OCI-LY1 (cell line): ENCODE data around the gene TAS1R3.

Experiments used
- H2AFZ ChIP-seq: fragments of 200-600 bp; sonication (generic), shearing (Covaris generic); 2 replicates; pipeline ENCODE4 v1.6.0; 2014; ENCODE audit warnings: antibody characterized with exemption, mild to moderate bottlenecking, low read length
- H3F3A ChIP-seq: fragments of 200-600 bp; sonication (generic), shearing (Covaris generic); 2 replicates; pipeline ENCODE4 v1.6.0; 2014; ENCODE audit warnings: mild to moderate bottlenecking, antibody characterized with exemption, low read length, moderate library complexity; ENCODE audit not compliant: insufficient read depth
- H3K27ac ChIP-seq: fragments of 200-600 bp; sonication (generic); 2 replicates; pipeline ENCODE4 v1.5.1; 2014; ENCODE audit warnings: low read length, mixed run types, mild to moderate bottlenecking, low read depth; ENCODE audit not compliant: poor library complexity, severe bottlenecking
- H3K27me3 ChIP-seq: fragments of 200-600 bp; sonication (generic); 2 replicates; pipeline ENCODE4 v1.6.0; 2014; ENCODE audit warnings: antibody characterized with exemption, mild to moderate bottlenecking, low read length, moderate library complexity; ENCODE audit not compliant: insufficient read depth
- H3K36me3 ChIP-seq: fragments of 200-600 bp; sonication (generic); 2 replicates; pipeline ENCODE4 v1.6.1; 2014; ENCODE audit warnings: mild to moderate bottlenecking, antibody characterized with exemption, low read length, moderate library complexity, mixed read lengths; ENCODE audit not compliant: insufficient read depth
- H3K4me1 ChIP-seq: fragments of 200-600 bp; sonication (generic); 2 replicates; pipeline ENCODE4 v1.5.1; 2014; ENCODE audit warnings: mild to moderate bottlenecking, low read length, moderate library complexity; ENCODE audit not compliant: insufficient read depth, severe bottlenecking
- H3K4me2 ChIP-seq: fragments of 200-600 bp; sonication (generic), shearing (Covaris generic); 2 replicates; pipeline ENCODE4 v1.6.1; 2014; ENCODE audit warnings: low read length
- H3K4me3 ChIP-seq: fragments of 200-600 bp; sonication (generic); 2 replicates; pipeline ENCODE4 v1.5.1; 2014; ENCODE audit warnings: low read length, low read depth, mild to moderate bottlenecking, mixed read lengths; ENCODE audit not compliant: poor library complexity, severe bottlenecking
- H3K79me2 ChIP-seq: fragments of 200-600 bp; shearing (Covaris generic); 2 replicates; pipeline ENCODE4 v1.6.1; 2016; ENCODE audit warnings: mixed run types, low read length, mixed read lengths; ENCODE audit not compliant: insufficient read depth
- H3K9ac ChIP-seq: fragments of 200-600 bp; sonication (generic), shearing (Covaris generic); 2 replicates; pipeline ENCODE4 v1.6.1; 2014; ENCODE audit warnings: mild to moderate bottlenecking, low read length, mixed read lengths
- H3K9me2 ChIP-seq: fragments of 200-600 bp; sonication (generic), shearing (Covaris generic); 2 replicates; pipeline ENCODE4 v1.6.1; 2014; ENCODE audit warnings: low read depth, mild to moderate bottlenecking, low read length, mixed read lengths
- H3K9me3 ChIP-seq: fragments of 200-600 bp; shearing (Covaris generic); 2 replicates; pipeline ENCODE4 v1.6.1; 2014; ENCODE audit warnings: low read length, mixed read lengths
- H4K20me1 ChIP-seq: fragments of 200-600 bp; sonication (generic), shearing (Covaris generic); 2 replicates; pipeline ENCODE4 v1.6.0; 2016; ENCODE audit warnings: mild to moderate bottlenecking, low read length; ENCODE audit not compliant: insufficient read depth
- EZH2 ChIP-seq: fragments of 200-600 bp; sonication (generic), shearing (Covaris generic); IDR thresholded peaks from 2 replicates; pipeline ENCODE4 v1.8.0; 2017; ENCODE audit warnings: borderline replicate concordance, mixed run types, mild to moderate bottlenecking, antibody characterized with exemption, low read length, moderate library complexity, mixed read lengths
- TF ChIP-seq, protein P1 (sequence below): fragments of 200-600 bp; sonication (generic), shearing (Covaris generic); IDR thresholded peaks from 2 replicates; pipeline ENCODE4 v1.5.1; 2017; ENCODE audit warnings: mild to moderate bottlenecking, antibody characterized with exemption, low read length, moderate library complexity, mixed read lengths

Gene TAS1R3

DNA sequence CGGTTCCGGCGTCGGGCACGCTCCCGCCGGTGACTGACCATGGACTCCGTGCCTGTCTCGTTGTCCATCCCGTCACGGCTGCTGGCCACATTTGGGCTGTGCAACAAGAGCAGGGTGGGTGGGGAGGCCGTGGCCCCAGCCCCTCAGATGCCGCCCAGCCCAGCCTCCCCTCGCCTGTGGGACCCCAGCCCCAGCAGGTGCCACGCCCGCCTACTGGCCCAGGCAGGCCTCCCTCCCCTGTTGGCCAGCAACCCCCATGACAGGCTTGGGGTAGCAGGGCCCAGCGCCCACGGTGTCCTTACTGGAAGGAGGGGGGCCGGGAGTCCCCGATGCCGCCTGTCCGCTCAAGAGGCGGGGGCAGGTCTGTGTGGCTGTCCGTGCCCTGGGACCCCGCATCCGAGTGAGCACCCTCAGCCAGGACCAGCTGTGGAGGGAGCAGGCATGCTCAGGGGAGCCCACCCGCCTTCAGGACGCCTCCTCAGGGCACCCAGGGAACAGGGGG, 11.0 kb downstream of the TAS1R3 start:
- H4K20me1 ChIP-seq: peaks cover 2% of the 10 kb centered on the region; the same call in 1 of the 2 replicates
- no peaks in the 10 kb centered on the region for H3F3A ChIP-seq
- H3K9me3 ChIP-seq: no peaks in the 10 kb centered on the region
- no peak overlapping the region for H3K9ac ChIP-seq
- no peaks in the 10 kb centered on the region for H3K79me2 ChIP-seq
- H2AFZ ChIP-seq: no peak overlapping the region
- H3K4me3 ChIP-seq: no peak overlapping the region
- TF ChIP-seq EZH2: no peak
- TF ChIP-seq, protein P1, sequence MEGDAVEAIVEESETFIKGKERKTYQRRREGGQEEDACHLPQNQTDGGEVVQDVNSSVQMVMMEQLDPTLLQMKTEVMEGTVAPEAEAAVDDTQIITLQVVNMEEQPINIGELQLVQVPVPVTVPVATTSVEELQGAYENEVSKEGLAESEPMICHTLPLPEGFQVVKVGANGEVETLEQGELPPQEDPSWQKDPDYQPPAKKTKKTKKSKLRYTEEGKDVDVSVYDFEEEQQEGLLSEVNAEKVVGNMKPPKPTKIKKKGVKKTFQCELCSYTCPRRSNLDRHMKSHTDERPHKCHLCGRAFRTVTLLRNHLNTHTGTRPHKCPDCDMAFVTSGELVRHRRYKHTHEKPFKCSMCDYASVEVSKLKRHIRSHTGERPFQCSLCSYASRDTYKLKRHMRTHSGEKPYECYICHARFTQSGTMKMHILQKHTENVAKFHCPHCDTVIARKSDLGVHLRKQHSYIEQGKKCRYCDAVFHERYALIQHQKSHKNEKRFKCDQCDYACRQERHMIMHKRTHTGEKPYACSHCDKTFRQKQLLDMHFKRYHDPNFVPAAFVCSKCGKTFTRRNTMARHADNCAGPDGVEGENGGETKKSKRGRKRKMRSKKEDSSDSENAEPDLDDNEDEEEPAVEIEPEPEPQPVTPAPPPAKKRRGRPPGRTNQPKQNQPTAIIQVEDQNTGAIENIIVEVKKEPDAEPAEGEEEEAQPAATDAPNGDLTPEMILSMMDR: no peak
- no peak overlapping the region for H3K4me2 ChIP-seq
- H3K9me2 ChIP-seq: no peaks in the 10 kb centered on the region
- H3K27me3 ChIP-seq: no peaks in the 10 kb centered on the region
- no peaks in the 10 kb centered on the region; the same call in 1 of the 2 replicates for H3K36me3 ChIP-seq
- H3K27ac ChIP-seq: no peak overlapping the region
- H3K4me1 ChIP-seq: no peaks in the 10 kb centered on the region

- Histone ChIP-seq H3K36me3 (no peaks in the 10 kb centered on the region; the same call in 1 of the 2 replicates), H3K9me3 (no peaks in the 10 kb centered on the region), H3F3A (no peaks in the 10 kb centered on the region), H3K27me3 (no peaks in the 10 kb centered on the region), H3K9me2 (no peaks in the 10 kb centered on the region), H3K4me3 (no peak overlapping the region), H3K4me2 (no peak overlapping the region), H4K20me1 (peaks cover 2% of the 10 kb centered on the region; the same call in 1 of the 2 replicates), H2AFZ (no peak overlapping the region), H3K4me1 (peaks cover 4% of the 10 kb centered on the region), H3K27ac (no peak overlapping the region), H3K79me2 (no peaks in the 10 kb centered on the region), H3K9ac (no peak overlapping the region)
- no peak for TF ChIP-seq EZH2
- TF ChIP-seq, protein P1: no peak
These were observed 11.6 kb downstream of the TAS1R3 start for GRCh38 chr1:1342584-1343115.

DNA sequence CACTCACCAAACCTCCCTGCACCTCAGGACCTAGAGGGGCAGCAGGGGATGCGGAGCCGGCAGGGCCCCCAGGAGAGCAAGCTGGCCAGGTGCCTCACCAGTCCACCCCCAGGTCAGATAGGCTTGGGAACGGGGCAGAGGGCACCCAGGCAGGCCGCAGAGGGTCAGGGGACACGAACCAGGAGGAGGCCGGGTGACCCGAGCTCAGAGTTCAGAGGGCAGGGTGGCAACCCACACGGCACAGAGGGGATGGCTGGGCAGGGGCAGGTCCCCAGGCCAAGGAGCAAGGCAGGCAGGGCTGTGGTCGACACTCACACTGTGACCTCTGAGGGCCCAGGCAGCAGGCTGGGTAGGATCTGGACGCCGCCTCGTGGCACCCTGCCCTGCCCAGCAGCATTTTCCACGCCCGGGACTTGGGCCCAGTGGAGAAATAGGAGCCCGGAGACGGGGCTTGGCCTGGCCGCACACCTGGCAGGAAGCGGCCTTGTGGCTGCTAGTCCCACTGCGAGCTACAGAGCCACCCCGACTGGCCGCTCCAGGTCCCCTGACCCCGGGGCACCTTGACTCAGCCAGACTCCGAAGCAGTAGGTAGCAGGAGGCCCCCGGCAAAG, 12.8 kb downstream of the TAS1R3 start:
- peaks cover 14% of the 10 kb centered on the region for H3K4me1 ChIP-seq
- no peak overlapping the region for H3K27ac ChIP-seq
- TF ChIP-seq, protein P1: no peak
- TF ChIP-seq EZH2: no peak
- H3F3A ChIP-seq: no peaks in the 10 kb centered on the region
- no peak overlapping the region for H2AFZ ChIP-seq
- H4K20me1 ChIP-seq: peaks cover 2% of the 10 kb centered on the region; the same call in 1 of the 2 replicates
- no peaks in the 10 kb centered on the region; the same call in 1 of the 2 replicates for H3K27me3 ChIP-seq
- no peak overlapping the region for H3K4me3 ChIP-seq
- H3K79me2 ChIP-seq: no peaks in the 10 kb centered on the region
- H3K9ac ChIP-seq: no peak overlapping the region
- no peaks in the 10 kb centered on the region for H3K9me2 ChIP-seq
- H3K4me2 ChIP-seq: no peak overlapping the region
- H3K36me3 ChIP-seq: no peaks in the 10 kb centered on the region; the same call in 1 of the 2 replicates
- H3K9me3 ChIP-seq: no peaks in the 10 kb centered on the region
